Measurements from ENCODE around the gene ADAM10.

GRCh38 chr15:58546635-58547627 is 202.6 kb downstream of the ADAM10 start:
- no peak for TF ChIP-seq YY1 (IDR thresholded peaks at IDR 0.05; ENCODE audit: insufficient read depth, insufficient read length)
- no peak for TF ChIP-seq ZNF274 (IDR thresholded peaks at IDR 0.05; ENCODE audit: low read depth, low read length)

Measured in NT2/D1 (cell line).